Esophagus squamous epithelium (tissue), 4 donors: ENCODE measurements around the gene KIAA0232.

Experiments used
- POLR2A ChIP-seq, 4 donors: fragments of 450-650 bp; IDR thresholded peaks; one replicate each; pipeline ENCODE4 v1.6.1; 2017; ENCODE audit warnings: antibody characterized with exemption in 4 of 4, mild to moderate bottlenecking in 4 of 4, moderate library complexity in 3 of 4
- TF ChIP-seq, protein P1 (sequence below), 6 experiments: fragments of 450-650 bp in 4 of 6; fragments of 200-600 bp in 2 of 6; sonication (generic) in 2 of 6; IDR thresholded peaks; one replicate each; pipeline ENCODE4 v1.5.1; 2016 to 2019; ENCODE audit warnings: antibody characterized with exemption in 6 of 6, mild to moderate bottlenecking in 4 of 6, moderate library complexity in 4 of 6

DNA sequence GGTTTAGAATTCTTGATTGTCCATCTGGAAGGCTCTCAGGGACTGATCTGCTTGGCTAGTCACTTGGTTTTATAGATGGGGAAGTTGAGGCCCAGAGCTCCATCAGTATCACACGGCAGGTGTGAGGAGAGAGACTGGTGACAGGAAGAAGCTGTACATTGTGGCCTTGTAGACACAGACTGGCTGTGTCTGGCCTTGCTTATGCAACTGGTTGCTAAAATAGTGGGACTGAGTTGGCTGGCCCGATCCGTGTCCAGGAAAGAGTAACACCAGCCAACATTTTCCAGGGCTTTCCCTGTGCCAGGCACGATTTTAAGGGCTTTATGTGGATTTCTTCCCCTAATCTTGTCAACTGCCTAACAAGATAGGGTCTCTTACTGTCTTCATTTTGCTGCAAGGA, 129.9 kb downstream of the KIAA0232 start:
- TF ChIP-seq, protein P1, sequence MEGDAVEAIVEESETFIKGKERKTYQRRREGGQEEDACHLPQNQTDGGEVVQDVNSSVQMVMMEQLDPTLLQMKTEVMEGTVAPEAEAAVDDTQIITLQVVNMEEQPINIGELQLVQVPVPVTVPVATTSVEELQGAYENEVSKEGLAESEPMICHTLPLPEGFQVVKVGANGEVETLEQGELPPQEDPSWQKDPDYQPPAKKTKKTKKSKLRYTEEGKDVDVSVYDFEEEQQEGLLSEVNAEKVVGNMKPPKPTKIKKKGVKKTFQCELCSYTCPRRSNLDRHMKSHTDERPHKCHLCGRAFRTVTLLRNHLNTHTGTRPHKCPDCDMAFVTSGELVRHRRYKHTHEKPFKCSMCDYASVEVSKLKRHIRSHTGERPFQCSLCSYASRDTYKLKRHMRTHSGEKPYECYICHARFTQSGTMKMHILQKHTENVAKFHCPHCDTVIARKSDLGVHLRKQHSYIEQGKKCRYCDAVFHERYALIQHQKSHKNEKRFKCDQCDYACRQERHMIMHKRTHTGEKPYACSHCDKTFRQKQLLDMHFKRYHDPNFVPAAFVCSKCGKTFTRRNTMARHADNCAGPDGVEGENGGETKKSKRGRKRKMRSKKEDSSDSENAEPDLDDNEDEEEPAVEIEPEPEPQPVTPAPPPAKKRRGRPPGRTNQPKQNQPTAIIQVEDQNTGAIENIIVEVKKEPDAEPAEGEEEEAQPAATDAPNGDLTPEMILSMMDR (IDR thresholded peaks at IDR 0.05) = no peak
- TF ChIP-seq POLR2A (IDR thresholded peaks at IDR 0.05) = no peak
